ENCODE measurements around the gene ACTRT2. TPM values are rescaled to one million over a fixed set of nuclear protein-coding genes. Genes with fewer than 3 reads are reported as not detected.

ACTRT2 gene
- total RNA-seq, result not detected

- no peak for DNase-seq (ENCODE audit: low read depth in 2 of 3, low spot score in 2 of 3)
Measured at GRCh38 chr1:3021233-3021671, at the start of gene ACTRT2. TSS of gene ACTRT2 (plus strand) at chr1:3021467. CDS start at chr1:3021687, 220 bp downstream.

GRCh38 chr1:2971609-2972008 is 49.7 kb upstream of the ACTRT2 start:
- no peak for DNase-seq (ENCODE audit: low read depth in 2 of 3, low spot score in 2 of 3)

GRCh38 chr1:2972011-2972878 is 49.0 kb upstream of the ACTRT2 start:
- DNase-seq (ENCODE audit: low read depth in 2 of 3, low spot score in 2 of 3), result no peak

GRCh38 chr1:2972879-2973575 is 48.2 kb upstream of the ACTRT2 start:
- no peak for DNase-seq (ENCODE audit: low read depth in 2 of 3, low spot score in 2 of 3)

GRCh38 chr1:2973601-2974593 is 47.4 kb upstream of the ACTRT2 start:
- peak in 2 of 3 donors; percentile 52 to 80 for DNase-seq (ENCODE audit: low read depth in 2 of 3, low spot score in 2 of 3)

- DNase-seq (ENCODE audit: low read depth in 2 of 3, low spot score in 2 of 3), result no peak
Measured at GRCh38 chr1:2974701-2975301, 46.5 kb upstream of the ACTRT2 start.

GRCh38 chr1:2975466-2976179 is 45.6 kb upstream of the ACTRT2 start:
- no peak for DNase-seq (ENCODE audit: low read depth in 2 of 3, low spot score in 2 of 3)

- no peak for DNase-seq (ENCODE audit: low read depth in 2 of 3, low spot score in 2 of 3)
Measured at GRCh38 chr1:2976180-2976562, 45.1 kb upstream of the ACTRT2 start.

- DNase-seq (ENCODE audit: low read depth in 2 of 3, low spot score in 2 of 3), result no peak
Measured at GRCh38 chr1:2977886-2978611, 43.2 kb upstream of the ACTRT2 start.

- no peak for DNase-seq (ENCODE audit: low read depth in 2 of 3, low spot score in 2 of 3)
Measured at GRCh38 chr1:2978691-2979190, 42.5 kb upstream of the ACTRT2 start.

GRCh38 chr1:2979191-2980072 is 41.8 kb upstream of the ACTRT2 start:
- DNase-seq (ENCODE audit: low read depth in 2 of 3, low spot score in 2 of 3), result no peak

- DNase-seq (ENCODE audit: low read depth in 2 of 3, low spot score in 2 of 3), result no peak
Measured at GRCh38 chr1:2980073-2980791, 41.0 kb upstream of the ACTRT2 start.

GRCh38 chr1:2980849-2981248 is 40.4 kb upstream of the ACTRT2 start:
- DNase-seq (ENCODE audit: low read depth in 2 of 3, low spot score in 2 of 3), result no peak

GRCh38 chr1:2981388-2981787 is 39.9 kb upstream of the ACTRT2 start:
- no peak for DNase-seq (ENCODE audit: low read depth in 2 of 3, low spot score in 2 of 3)

- DNase-seq (ENCODE audit: low read depth in 2 of 3, low spot score in 2 of 3), result no peak
Measured at GRCh38 chr1:2981981-2982614, 39.2 kb upstream of the ACTRT2 start.

- DNase-seq (ENCODE audit: low read depth in 2 of 3, low spot score in 2 of 3), result no peak
Measured at GRCh38 chr1:2982615-2983318, 38.5 kb upstream of the ACTRT2 start.
